ENCODE measurements around the gene TTYH2. TPM values are rescaled to one million over a fixed set of nuclear protein-coding genes. Genes with fewer than 3 reads are reported as not detected.

The TTYH2 gene
- total and polyA plus RNA-seq, 10 of the 15 experiments (the other 5 are each of a cell fraction or from before 2014, with no cell fraction given), result 0.26 to 25.2 (median 6.6) TPM

GRCh38 chr17:74280093-74280513 lies 66.7 kb downstream of the TTYH2 start (continued):
- TF ChIP-seq YY1 (IDR thresholded peaks at IDR 0.05; ENCODE audit: low read depth, low read length) (0 out of 2 replicates have a peak, but pooled peaks have one; percentile 6), ZZZ3 (IDR thresholded peaks at IDR 0.05; ENCODE audit: control insufficient read depth, insufficient read length, low read depth) (no peak), HSF1 (IDR thresholded peaks at IDR 0.05; ENCODE audit: low read depth, low read length) (no peak), CREM (IDR thresholded peaks at IDR 0.05; ENCODE audit: low read depth) (peak; percentile 48; the same call in 1 of the 2 replicates), ATF2 (IDR thresholded peaks at IDR 0.05; ENCODE audit: low read length) (peak; percentile 55; the same call in 1 of the 2 replicates), RUNX3 (IDR thresholded peaks at IDR 0.05; ENCODE audit: low read length) (peak; percentile 10; the same call in 1 of the 2 replicates), IKZF1 (conservative IDR thresholded peaks at IDR 0.05) (peak; percentile 73), IKZF2 (IDR thresholded peaks at IDR 0.05) (peak in 1 of 2 experiments; percentile 54; a peak in 2 of 4 replicates), SPI1 (IDR thresholded peaks at IDR 0.05; ENCODE audit: borderline replicate concordance, insufficient read depth, low read depth, low read length) (peak; percentile 47; the same call in 1 of the 2 replicates), DPF2 (IDR thresholded peaks at IDR 0.05) (0 out of 2 replicates have a peak, but pooled peaks have one; percentile 22), ZNF24 (IDR thresholded peaks at IDR 0.05) (no peak), HCFC1 (IDR thresholded peaks at IDR 0.05; ENCODE audit: low read length) (peak; percentile 17; the same call in 1 of the 2 replicates), ZNF687 (IDR thresholded peaks at IDR 0.05) (peak; percentile 95), MAX (IDR thresholded peaks at IDR 0.05; ENCODE audit: low read depth, low read length) (no peak), SREBF2 (IDR thresholded peaks at IDR 0.05; ENCODE audit: low read length) (no peak), BRCA1 (IDR thresholded peaks at IDR 0.05; ENCODE audit: low read depth, low read length) (no peak), TCF12 (IDR thresholded peaks at IDR 0.05; ENCODE audit: low read depth, low read length) (peak; percentile 73; the same call in 1 of the 2 replicates), POLR2AphosphoS5 (IDR thresholded peaks at IDR 0.05; ENCODE audit: low read length) (peak; percentile 33; the same call in 1 of the 2 replicates), USF1 (IDR thresholded peaks at IDR 0.05; ENCODE audit: borderline replicate concordance, extremely low read length, insufficient read depth, low read depth, low read length) (no peak), NR2C1 (IDR thresholded peaks at IDR 0.05) (peak; percentile 51), TAF1 (IDR thresholded peaks at IDR 0.05; ENCODE audit: borderline replicate concordance, low read depth, low read length) (0 out of 2 replicates have a peak, but pooled peaks have one; percentile 32), KLF5 (IDR thresholded peaks at IDR 0.05; ENCODE audit: partially characterized antibody) (peak; percentile 16), SIN3A (IDR thresholded peaks at IDR 0.05; ENCODE audit: low read depth, low read length) (no peak)

All from GM12878 (cell line).